ENCODE measurements around the gene MAP3K14. TPM values are rescaled to one million over a fixed set of nuclear protein-coding genes. Genes with fewer than 3 reads are reported as not detected.

Gene MAP3K14
- total RNA-seq, 4 donors from 2014 or later = 9.6 to 14.4 (median 11.9) TPM

GRCh38 chr17:45317111-45317928, 500 bp upstream of the MAP3K14 start:
- Histone ChIP-seq H3K36me3 (no peaks in the 10 kb centered on the region), H3K27ac (peak overlapping the region; percentile 96), H3K4me3 (peak overlapping the region; percentile 78), H3K4me1 (peaks cover 86% of the 10 kb centered on the region), H3K27me3 (no peaks in the 10 kb centered on the region), H3K9me3 (no peaks in the 10 kb centered on the region)
- TF ChIP-seq POLR2AphosphoS5 (IDR thresholded peaks at IDR 0.05) = peak in 1 of 3 donors; percentile 92
- TF ChIP-seq, protein P1, sequence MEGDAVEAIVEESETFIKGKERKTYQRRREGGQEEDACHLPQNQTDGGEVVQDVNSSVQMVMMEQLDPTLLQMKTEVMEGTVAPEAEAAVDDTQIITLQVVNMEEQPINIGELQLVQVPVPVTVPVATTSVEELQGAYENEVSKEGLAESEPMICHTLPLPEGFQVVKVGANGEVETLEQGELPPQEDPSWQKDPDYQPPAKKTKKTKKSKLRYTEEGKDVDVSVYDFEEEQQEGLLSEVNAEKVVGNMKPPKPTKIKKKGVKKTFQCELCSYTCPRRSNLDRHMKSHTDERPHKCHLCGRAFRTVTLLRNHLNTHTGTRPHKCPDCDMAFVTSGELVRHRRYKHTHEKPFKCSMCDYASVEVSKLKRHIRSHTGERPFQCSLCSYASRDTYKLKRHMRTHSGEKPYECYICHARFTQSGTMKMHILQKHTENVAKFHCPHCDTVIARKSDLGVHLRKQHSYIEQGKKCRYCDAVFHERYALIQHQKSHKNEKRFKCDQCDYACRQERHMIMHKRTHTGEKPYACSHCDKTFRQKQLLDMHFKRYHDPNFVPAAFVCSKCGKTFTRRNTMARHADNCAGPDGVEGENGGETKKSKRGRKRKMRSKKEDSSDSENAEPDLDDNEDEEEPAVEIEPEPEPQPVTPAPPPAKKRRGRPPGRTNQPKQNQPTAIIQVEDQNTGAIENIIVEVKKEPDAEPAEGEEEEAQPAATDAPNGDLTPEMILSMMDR (IDR thresholded peaks at IDR 0.05) = no peak
- peak; percentile 100 for DNase-seq (ENCODE audit: low spot score in 2 of 2)
- 4% methylated on average over 19 of the region's 54 CpGs for WGBS

GRCh38 chr17:45315648-45316433, 979 bp downstream of the MAP3K14 start:
- H3K27ac ChIP-seq = peak overlapping the region; percentile 96
- H3K9me3 ChIP-seq = no peaks in the 10 kb centered on the region
- H3K4me3 ChIP-seq = peak overlapping the region; percentile 78
- TF ChIP-seq EP300 (IDR thresholded peaks at IDR 0.05) (no peak), POLR2A (IDR thresholded peaks at IDR 0.05) (no peak), POLR2AphosphoS5 (IDR thresholded peaks at IDR 0.05) (no peak)
- TF ChIP-seq, protein P1 (IDR thresholded peaks at IDR 0.05) = no peak
- 3% methylated on average over 13 of the region's 13 CpGs for WGBS
- no peaks in the 10 kb centered on the region for H3K27me3 ChIP-seq
- H3K4me1 ChIP-seq = peaks cover 90% of the 10 kb centered on the region
- DNase-seq (ENCODE audit: low spot score in 2 of 2) = no peak
- no peaks in the 10 kb centered on the region for H3K36me3 ChIP-seq

DNA sequence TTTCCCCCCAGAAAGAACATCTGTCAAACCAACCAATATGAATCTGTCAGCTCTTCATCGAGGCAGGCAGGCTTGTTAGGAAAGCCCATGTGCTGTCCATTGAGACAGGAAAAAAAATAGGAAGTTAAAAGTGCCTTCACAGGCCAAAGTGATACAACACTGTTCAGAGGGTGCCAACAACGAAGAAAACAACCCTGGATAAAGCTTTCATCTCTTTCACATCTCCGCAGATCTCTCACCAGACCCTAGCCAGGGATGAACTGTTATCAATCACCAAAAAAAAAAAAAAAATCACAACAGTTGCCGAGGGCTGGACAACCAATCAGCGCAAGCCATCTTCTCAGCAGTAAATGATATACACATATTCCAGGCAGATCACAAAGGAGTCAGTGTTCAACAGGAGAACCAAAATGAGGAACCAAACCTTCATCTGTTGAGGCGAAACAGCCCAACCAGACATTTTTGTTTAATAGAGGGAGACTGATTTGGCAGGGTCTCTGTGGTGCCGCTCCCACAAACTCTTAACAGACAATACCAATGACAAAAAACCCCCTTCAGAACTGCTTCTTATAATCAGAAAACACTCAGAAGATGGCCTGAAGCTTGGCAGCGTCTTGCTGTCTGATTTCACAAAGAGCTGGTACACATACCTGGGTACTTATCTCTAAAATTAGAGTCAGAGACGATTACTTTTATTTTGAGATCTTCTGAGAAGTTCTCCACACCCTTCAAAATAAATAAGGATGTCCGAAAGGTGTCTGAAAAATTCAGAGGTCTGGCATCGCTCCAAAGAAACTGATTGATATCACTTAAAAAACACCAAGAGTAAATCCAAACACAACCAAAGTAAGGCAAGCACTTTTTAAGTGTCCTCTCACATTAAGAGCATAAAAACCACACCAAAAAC, 1.8 kb downstream of the MAP3K14 start:
- Histone ChIP-seq H3K36me3 (no peaks in the 10 kb centered on the region), H3K27me3 (no peaks in the 10 kb centered on the region), H3K4me1 (peaks cover 90% of the 10 kb centered on the region), H3K4me3 (peak overlapping the region; percentile 78), H3K9me3 (no peaks in the 10 kb centered on the region), H3K27ac (peak overlapping the region; percentile 96)
- no peak for TF ChIP-seq POLR2A (IDR thresholded peaks at IDR 0.05)
- TF ChIP-seq, protein P1 (IDR thresholded peaks at IDR 0.05) = no peak
- TF ChIP-seq POLR2AphosphoS5 (IDR thresholded peaks at IDR 0.05) = no peak
- no peak for DNase-seq (ENCODE audit: low spot score in 2 of 2)
- 18% methylated on average over 11 of the region's 11 CpGs for WGBS

DNA sequence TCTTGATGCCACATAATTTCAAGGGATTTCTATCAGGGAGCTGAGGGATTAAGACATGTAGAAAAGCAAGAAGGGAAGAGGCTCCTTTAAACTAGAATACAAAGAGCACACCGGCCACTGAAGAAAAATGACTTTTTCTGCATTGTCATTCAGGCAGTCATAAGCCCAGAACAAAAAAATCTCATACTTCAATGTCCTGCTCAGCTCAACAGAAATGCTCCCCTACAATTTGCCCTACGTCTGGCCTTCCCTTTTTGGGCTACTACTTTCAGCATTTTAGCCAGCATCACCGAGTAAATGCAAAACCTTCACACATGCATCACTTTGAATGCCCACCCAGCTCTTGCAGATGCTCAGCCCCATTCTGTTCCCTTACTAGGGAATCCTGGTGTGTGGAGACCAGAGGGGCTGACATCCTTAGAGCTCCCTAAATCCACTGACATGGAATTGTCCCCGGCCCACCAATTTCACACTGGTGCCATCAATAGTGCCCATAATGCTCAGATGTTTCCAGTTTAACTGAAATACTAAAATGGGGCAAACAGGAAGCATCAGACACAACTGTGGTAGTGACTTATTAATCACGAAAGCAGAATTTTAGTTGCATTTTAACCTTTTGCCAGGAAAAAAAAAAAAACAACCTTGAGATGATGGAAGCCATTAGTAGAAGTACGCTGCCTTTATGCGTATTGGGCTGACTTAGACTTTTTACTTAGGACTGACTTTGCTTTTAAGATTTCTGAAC, 2.7 kb downstream of the MAP3K14 start:
- TF ChIP-seq POLR2AphosphoS5 (IDR thresholded peaks at IDR 0.05) = no peak
- TF ChIP-seq POLR2A (IDR thresholded peaks at IDR 0.05) = no peak
- no peak for TF ChIP-seq EP300 (IDR thresholded peaks at IDR 0.05)
- TF ChIP-seq, protein P1 (IDR thresholded peaks at IDR 0.05) = no peak
- WGBS = 58% methylated on average over 7 of the region's 7 CpGs
- H3K9me3 ChIP-seq = no peaks in the 10 kb centered on the region
- no peaks in the 10 kb centered on the region for H3K27me3 ChIP-seq
- H3K36me3 ChIP-seq = no peaks in the 10 kb centered on the region
- H3K4me1 ChIP-seq = peaks cover 90% of the 10 kb centered on the region
- peak overlapping the region; percentile 96 for H3K27ac ChIP-seq
- peak overlapping the region; percentile 78 for H3K4me3 ChIP-seq
- DNase-seq (ENCODE audit: low spot score in 2 of 2) = no peak

Data from suprapubic skin (tissue), 4 donors.